Measurements from ENCODE around the gene MAP3K21.

Gene MAP3K21

GRCh38 chr1:233393084-233393840 is 65.7 kb downstream of the MAP3K21 start:
- no peak overlapping the region for H3K4me3 ChIP-seq (ENCODE audit: low read depth, low read length)
- TF ChIP-seq CTCF (IDR thresholded peaks at IDR 0.05; ENCODE audit: borderline replicate concordance, insufficient read depth, low read depth, low read length): no peak

GRCh38 chr1:233393926-233394680 is 66.6 kb downstream of the MAP3K21 start:
- no peak for TF ChIP-seq CTCF (IDR thresholded peaks at IDR 0.05; ENCODE audit: borderline replicate concordance, insufficient read depth, low read depth, low read length)
- no peak overlapping the region for H3K4me3 ChIP-seq (ENCODE audit: low read depth, low read length)

- no peak overlapping the region for H3K4me3 ChIP-seq (ENCODE audit: low read depth, low read length)
- peak; percentile 56; the same call in 1 of the 2 replicates for TF ChIP-seq CTCF (IDR thresholded peaks at IDR 0.05; ENCODE audit: borderline replicate concordance, insufficient read depth, low read depth, low read length)
Measured at GRCh38 chr1:233394860-233395717, 67.6 kb downstream of the MAP3K21 start.

- no peak overlapping the region for H3K4me3 ChIP-seq (ENCODE audit: low read depth, low read length)
- TF ChIP-seq CTCF (IDR thresholded peaks at IDR 0.05; ENCODE audit: borderline replicate concordance, insufficient read depth, low read depth, low read length): no peak
Measured at GRCh38 chr1:233395863-233396646, 68.5 kb downstream of the MAP3K21 start.

GRCh38 chr1:233406339-233406960 is 78.9 kb downstream of the MAP3K21 start:
- H3K4me3 ChIP-seq (ENCODE audit: low read depth, low read length): no peak overlapping the region
- TF ChIP-seq CTCF (IDR thresholded peaks at IDR 0.05; ENCODE audit: borderline replicate concordance, insufficient read depth, low read depth, low read length): no peak

Measured in GM12875 (cell line).